MCF 10A (cell line): ENCODE measurements around the gene XRN1. TPM values are rescaled to one million over a fixed set of nuclear protein-coding genes. Genes with fewer than 3 reads are reported as not detected.

Source experiments
- BruUV-seq: library from RNA; stranded (reverse); fragments of 400-500 nt; replicated peaks from 2 replicates; lab custom pipeline; 2021; lab: Mats Ljungman, UMichigan
- CTCF ChIA-PET: fragments of 300-600 bp; sonication (Branson Sonifier 250); formaldehyde crosslinking; extraction: SDS; loops from one replicate; lab custom pipeline; 2021; ENCODE audit warnings: antibody characterized with exemption, inconsistent platforms; lab: Yijun Ruan, JAX
- POLR2A ChIA-PET: fragments of 300-600, 350-650 bp; sonication (Branson Sonifier 250); formaldehyde crosslinking; extraction: SDS; loops from one replicate; lab custom pipeline; 2020; ENCODE audit warnings: antibody characterized with exemption, inconsistent platforms; lab: Yijun Ruan, JAX
- DNase-seq: peaks from one replicate; pipeline ENCODE4 v3.0.0-alpha.2; 2018; ENCODE audit not compliant: unreplicated experiment
- H3K27ac Mint-ChIP-seq: one replicate; pipeline ENCODE4 v1.8.0; 2022; ENCODE audit warnings: mild to moderate bottlenecking, low read depth, mixed read lengths; ENCODE audit not compliant: unreplicated experiment
- H3K27me3 Mint-ChIP-seq: one replicate; pipeline ENCODE4 v1.8.0; 2022; ENCODE audit warnings: mixed read lengths; ENCODE audit not compliant: insufficient read depth, unreplicated experiment
- H3K36me3 Mint-ChIP-seq: one replicate; pipeline ENCODE4 v1.8.0; 2022; ENCODE audit warnings: mild to moderate bottlenecking, moderate library complexity, mixed read lengths; ENCODE audit not compliant: insufficient read depth, unreplicated experiment
- H3K4me1 Mint-ChIP-seq: one replicate; pipeline ENCODE4 v1.8.0; 2022; ENCODE audit warnings: mixed read lengths; ENCODE audit not compliant: insufficient read depth, unreplicated experiment
- H3K4me3 Mint-ChIP-seq: one replicate; pipeline ENCODE4 v1.8.0; 2022; ENCODE audit warnings: mild to moderate bottlenecking, moderate library complexity, mixed read lengths; ENCODE audit not compliant: unreplicated experiment
- H3K9me3 Mint-ChIP-seq: one replicate; pipeline ENCODE4 v1.8.0; 2022; ENCODE audit warnings: mixed read lengths; ENCODE audit not compliant: unreplicated experiment
- CTCF ChIP-seq: fragments of 200-600 bp; IDR thresholded peaks from one replicate; pipeline ENCODE4 v1.8.0; 2022; ENCODE audit warnings: antibody characterized with exemption, mild to moderate bottlenecking; ENCODE audit not compliant: unreplicated experiment
- intact Hi-C: fragments of 100-400 bp; cut with micrococcal nuclease; formaldehyde crosslinking; loops from 2 replicates; pipeline ENCODE4 v1.14.1; 2022
- total RNA-seq: library from RNA; stranded (reverse); gene quantifications from 2 replicates; pipeline ENCODE4 v1.2.3, GENCODE V29; 2022

The XRN1 gene
- total RNA-seq, 1 experiment from 2014 or later, result 21.7 TPM

DNA sequence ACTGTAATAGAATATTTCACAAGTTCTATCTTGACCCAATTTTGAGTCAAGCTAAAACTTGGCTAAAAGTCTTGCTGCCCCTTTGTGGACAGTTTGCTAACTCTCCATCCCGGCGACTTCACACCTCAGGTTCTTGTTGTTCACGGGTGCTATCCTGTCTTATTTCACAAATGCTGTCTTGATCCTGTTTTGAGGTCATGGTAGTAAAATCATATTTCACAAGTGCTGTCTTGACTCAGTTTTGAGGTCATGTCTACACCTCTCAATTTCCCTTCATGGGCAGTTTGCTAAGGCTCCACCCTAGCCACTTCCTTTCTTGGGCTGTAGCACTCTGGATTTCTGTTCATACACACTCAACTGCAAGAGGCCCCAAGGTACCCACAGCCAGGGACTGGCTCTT lies 177.4 kb downstream of the XRN1 start:
- ChIA-PET POLR2A (no interaction called here), CTCF (interaction anchor here (1.9 kb wide), 1 partner anchor 9 kb away, joined by 7 read pairs; no protein-coding TSS in a partner anchor)
- TF ChIP-seq CTCF, result no peak
- H3K36me3 Mint-ChIP-seq, result no peaks in the 10 kb centered on the region
- intact Hi-C loops, result loop anchor here (10.0 kb wide), 1 partner anchor 696 kb away; no protein-coding TSS in a partner anchor
- H3K9me3 Mint-ChIP-seq, result no peaks in the 10 kb centered on the region
- H3K27me3 Mint-ChIP-seq, result no peaks in the 10 kb centered on the region
- BruUV-seq, result no TSS peak
- peaks cover 9% of the 10 kb centered on the region for H3K4me1 Mint-ChIP-seq
- H3K4me3 Mint-ChIP-seq, result no peak overlapping the region
- DNase-seq, result no peak
- no peak overlapping the region for H3K27ac Mint-ChIP-seq

- Mint-ChIP-seq H3K27me3 (no peaks in the 10 kb centered on the region), H3K4me3 (no peak overlapping the region), H3K27ac (no peak overlapping the region), H3K4me1 (peaks cover 4% of the 10 kb centered on the region), H3K36me3 (no peaks in the 10 kb centered on the region), H3K9me3 (no peaks in the 10 kb centered on the region)
- no peak for TF ChIP-seq CTCF
- BruUV-seq, result no TSS peak
- ChIA-PET POLR2A (no interaction called here), CTCF (interaction anchor here (1.9 kb wide), 1 partner anchor 10 kb away, joined by 7 read pairs; no protein-coding TSS in a partner anchor)
- no peak for DNase-seq
- intact Hi-C loops, result loop anchor here (10.0 kb wide), 1 partner anchor 695 kb away; no protein-coding TSS in a partner anchor
These were observed 178.1 kb downstream of the XRN1 start for GRCh38 chr3:142269767-142270166.

DNA sequence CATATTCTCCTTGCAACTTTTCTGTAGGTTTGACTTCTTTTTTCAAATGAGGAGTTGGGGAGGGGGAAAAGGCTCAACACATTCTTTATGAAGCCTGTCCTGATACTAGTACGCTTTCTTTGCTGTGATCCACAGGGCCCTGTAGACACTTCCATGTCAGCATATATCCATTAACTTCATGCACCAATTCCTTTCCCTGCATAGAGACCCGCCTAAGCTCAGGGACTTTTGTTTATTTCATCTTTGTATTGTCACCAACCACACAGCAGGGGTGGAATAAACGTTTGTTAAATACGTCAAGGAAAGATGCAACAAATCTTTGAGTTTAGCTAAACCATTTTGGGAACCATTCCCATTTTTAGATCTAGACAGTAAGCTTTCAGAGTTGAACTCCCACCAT lies 179.4 kb downstream of the XRN1 start:
- CTCF ChIA-PET, result interaction anchor here (0.7 kb wide), 2 partner anchors 14 to 42 kb away, joined by 3 to 5 read pairs; no protein-coding TSS in a partner anchor
- DNase-seq, result no peak
- H3K36me3 Mint-ChIP-seq, result peaks cover 6% of the 10 kb centered on the region
- BruUV-seq, result no TSS peak
- no peaks in the 10 kb centered on the region for H3K27me3 Mint-ChIP-seq
- H3K9me3 Mint-ChIP-seq, result no peaks in the 10 kb centered on the region
- intact Hi-C loops, result no loop called here
- TF ChIP-seq CTCF, result no peak
- no peak overlapping the region for H3K4me3 Mint-ChIP-seq
- POLR2A ChIA-PET, result no interaction called here
- H3K4me1 Mint-ChIP-seq, result no peaks in the 10 kb centered on the region
- H3K27ac Mint-ChIP-seq, result no peak overlapping the region

DNA sequence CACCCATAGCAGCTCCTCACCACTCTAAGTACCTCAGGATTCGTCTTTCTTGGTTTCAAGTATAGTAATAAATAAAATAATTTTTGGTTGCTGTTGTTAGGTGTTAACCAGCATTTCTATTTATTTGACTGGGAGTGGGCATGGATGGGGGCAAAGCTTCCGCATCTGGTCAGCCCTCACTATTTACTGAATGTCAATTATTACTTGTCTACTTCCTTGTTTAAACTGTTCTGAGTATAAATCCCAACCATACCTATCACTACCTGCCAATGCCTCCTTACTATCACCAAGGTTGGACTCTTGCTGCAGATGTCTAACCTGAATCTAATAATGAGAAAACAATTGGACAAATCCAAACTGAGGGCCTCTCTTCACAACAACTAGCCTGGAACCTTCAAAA lies 180.6 kb downstream of the XRN1 start:
- ChIA-PET CTCF (interaction anchor here (0.5 kb wide), 1 partner anchor 399 kb away, joined by 6 read pairs; no protein-coding TSS in a partner anchor), POLR2A (no interaction called here)
- Mint-ChIP-seq H3K27ac (no peak overlapping the region), H3K27me3 (no peaks in the 10 kb centered on the region), H3K9me3 (no peaks in the 10 kb centered on the region), H3K4me3 (no peak overlapping the region), H3K36me3 (peaks cover 6% of the 10 kb centered on the region), H3K4me1 (no peaks in the 10 kb centered on the region)
- no peak for TF ChIP-seq CTCF
- DNase-seq, result no peak
- BruUV-seq, result no TSS peak
- intact Hi-C loops, result no loop called here
